HG03025 (cell line): ENCODE measurements around the gene WWOX.

Source experiments
- ATAC-seq: cut with Tn5 transposase; IDR thresholded peaks from one replicate; pipeline ENCODE4 v1.9.1; 2021; ENCODE audit warnings: mild to moderate bottlenecking, moderate library complexity; ENCODE audit not compliant: unreplicated experiment, low FRiP score

WWOX gene

DNA sequence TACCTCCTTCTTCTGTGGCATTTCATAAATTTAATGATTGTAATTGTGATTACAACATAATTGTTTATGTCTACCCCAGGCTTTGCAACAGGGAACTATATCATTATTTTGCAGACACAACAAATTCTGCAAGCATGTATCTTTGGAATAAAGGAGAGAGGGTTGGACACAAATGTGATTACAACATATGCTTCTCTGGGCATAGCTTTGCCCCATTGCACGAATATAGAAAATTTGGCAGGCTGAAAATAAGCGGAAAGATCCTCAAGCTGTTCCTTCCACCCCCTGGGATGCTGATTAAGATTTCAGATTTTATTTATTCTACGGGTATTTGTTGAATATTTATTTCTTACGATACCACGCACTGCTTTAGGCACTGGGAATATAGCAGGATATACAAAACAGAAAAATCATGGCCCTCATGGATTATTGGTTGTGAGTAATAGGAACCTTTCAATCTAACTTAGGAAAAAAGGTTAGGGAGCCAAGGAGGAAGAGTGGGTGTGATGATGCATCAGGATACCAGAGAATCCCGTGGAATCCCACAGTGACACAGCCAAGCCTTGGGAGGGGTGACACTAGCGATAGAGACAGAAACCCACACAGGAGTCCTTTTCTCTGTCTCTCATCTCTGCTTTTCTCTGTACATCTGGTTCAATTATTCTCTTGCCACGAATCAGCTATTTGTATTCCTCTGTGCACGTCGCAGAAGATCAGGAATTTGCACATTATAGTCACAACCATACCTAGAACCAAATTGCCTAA, 980.4 kb downstream of the WWOX start:
- no peak for ATAC-seq

DNA sequence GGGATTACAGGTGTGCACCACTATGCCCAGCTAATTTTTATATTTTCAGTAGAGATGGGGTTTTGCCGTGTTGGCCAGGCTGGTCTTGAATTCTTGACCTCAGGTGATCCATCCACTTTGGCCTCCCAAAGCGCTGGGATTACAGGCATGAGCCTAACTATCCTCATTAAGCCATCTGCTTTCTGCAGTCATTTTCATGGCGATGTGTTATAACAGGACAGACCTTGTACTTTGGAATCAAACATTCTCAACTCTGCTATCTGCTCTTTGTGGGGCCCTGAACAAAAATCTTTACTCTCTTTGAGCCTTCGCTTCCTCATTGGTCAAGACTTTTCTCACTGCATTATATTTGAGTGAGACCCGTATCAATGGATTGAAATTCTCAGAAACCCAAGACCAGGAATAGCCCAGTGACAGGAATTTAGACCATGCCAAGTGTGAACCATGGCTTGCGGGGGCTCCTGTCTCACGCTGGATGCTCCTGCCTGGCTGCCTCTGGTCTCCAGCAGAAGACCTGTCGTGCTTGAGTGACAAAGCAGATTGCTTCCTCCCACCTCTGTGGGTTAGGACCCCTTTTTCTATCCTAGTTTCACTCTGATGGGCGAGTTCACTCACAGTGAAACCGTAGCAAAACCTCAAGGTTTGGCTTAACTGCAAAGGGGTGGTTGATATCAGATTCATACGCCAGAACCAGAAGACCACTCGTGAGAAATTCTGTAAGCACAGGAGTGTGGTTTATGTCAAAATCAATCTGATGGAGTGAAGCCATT, 982.0 kb downstream of the WWOX start:
- no peak for ATAC-seq

DNA sequence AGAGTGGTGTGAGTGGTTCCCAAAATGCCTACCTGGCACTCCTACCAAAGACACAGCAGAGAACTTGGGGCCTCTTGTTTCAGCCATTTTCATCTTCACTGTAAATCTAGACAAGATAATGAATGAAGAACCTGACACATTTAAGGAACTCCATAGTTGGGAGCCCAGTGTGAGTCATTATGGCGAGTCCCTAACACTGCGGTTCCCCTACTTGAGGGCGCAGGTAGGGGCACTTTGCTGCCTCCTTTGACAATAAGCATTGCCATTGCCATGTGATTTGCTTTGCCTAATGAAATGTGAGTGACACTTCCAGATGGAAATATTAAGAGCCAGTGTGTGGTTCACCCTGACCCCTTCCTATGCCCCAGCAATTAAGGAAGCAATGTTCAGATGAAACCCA, 983.5 kb downstream of the WWOX start:
- ATAC-seq: no peak

DNA sequence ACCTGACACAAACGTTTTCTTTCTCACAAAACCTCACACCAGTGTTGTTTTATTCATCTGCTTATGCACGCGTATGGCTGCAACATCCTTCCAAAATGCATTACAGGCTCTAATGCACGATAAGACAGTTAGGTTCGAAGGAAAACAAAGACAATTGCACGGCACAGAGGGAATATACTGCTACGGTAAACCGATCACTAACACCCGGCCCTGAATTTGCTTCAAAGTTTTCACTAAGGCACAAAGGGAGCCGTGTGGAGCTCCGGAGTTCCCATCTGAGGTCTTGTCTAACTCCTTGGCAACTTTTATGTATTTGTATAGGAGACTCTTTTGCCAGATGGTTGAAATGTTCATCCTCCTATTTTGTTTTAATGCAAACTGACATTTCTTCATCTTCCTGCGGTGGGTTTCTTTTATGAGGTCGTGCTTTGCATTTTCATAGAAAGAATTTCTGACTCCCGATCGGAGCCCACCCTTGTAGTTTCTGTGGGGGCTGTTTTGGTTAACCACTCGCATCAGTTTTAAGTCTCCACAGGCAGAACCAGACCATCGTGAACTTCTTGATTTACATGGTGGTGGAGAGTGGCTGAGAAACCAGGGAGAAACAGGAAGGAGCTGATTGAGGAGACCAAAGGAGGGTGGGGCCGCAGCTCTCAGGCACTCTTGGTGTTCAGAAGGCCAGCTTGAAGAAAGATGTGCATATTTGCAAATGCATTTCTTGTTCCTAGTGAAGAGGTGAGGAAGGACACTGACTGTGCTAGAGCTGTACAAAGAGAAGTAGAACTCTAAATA, 984.2 kb downstream of the WWOX start:
- no peak for ATAC-seq

DNA sequence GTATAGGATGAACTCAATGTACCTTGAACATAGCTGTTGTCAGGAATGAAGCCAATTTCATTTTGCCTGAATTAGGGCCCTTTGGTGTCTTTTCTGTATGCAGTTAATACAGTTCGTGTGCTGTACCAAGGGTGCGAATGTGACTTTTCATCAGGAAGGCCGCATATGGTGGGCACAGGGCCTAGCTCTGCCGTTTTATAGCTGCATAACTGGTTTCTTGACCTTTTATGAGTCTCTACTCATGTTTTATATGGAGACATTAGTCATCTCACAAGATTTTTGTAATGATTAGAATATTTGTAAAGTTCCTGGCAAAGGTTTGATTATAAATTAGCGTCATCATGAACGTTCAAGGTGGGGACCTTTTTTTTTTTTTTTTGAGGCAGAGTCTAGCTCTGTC, 989.5 kb downstream of the WWOX start:
- ATAC-seq: no peak

DNA sequence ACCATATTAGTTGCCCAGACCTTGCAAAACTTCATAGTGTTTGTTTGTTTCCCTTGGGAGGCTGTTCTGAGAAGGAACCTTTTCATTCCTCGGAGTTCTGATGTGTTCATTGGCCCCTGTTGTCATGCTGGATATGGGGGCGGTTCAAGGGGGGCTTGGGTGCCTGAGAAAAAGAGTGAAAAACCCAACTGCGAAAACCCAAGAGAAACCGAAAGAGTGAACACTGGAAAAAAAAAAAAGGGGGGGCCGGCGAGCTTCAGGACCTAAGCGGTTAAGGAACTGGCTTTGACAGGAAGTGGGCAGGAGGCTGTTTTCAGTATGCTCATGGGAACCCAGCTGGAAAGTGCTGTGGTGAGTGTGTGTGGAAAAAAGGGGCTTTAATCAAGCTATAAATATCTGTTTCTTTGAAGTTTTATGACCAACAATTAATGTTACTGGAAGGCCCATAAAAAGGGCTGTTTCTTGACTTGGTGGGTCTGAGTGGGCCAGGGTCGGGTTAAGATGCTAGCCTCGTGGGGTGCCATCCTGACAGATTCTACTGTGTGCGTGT, 990.4 kb downstream of the WWOX start:
- ATAC-seq: no peak

DNA sequence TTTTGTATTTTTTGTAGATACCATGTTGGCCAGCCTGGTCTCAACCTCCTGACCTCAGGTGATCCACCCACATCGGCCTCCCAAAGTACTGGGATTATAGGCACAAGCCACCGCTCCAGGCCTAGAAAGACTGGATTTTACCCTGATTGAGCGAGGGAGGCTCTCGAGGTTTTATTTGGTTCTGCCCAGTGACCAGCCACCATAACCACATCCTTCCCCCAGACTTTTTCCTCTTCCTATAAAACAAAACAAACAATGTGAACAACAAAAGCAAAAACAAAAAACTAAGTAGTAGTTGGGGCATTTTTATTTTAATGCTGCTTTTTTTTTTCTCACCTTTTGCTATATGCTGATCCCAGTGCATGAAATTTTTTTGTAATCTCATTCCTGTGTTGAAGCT, 991.5 kb downstream of the WWOX start:
- ATAC-seq: no peak

DNA sequence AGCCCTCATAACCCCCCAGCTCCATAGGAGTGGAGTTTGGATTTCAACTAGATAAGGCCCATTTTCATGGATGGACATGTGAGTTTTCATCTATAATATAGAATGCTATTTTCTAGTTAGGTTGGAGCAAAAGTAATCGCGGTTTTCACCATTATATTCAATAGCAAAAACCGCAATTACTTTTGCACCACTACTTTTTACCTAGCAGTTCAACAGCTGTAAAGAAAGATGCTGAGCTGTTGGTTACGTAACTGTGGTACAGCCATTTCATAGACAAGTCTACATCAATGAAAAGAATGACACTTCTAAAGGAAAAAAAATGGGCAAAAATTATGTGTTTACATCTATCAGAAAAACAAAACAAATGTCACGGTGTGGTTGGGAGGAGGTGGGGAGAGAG, 993.4 kb downstream of the WWOX start:
- ATAC-seq: no peak

DNA sequence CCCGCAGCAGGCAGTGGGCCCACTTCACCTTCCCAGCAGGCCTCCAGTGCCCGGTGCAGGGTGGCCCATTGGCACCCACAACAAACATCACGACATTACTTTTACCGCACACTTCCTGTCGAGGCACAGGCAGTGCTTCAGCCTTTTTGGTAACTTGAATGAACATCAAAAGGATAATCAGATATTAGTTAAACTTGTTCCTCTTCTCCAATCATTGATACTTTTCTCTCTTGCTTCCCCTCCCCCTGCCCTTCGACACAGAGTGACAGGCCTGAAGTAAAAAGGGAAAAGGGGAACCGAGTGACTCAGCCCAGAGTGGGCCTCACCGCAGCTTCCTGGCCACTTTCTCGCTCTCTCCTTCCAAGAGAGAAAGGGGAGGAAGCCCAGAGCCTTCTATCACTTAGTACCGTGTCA, 994.1 kb downstream of the WWOX start:
- ATAC-seq: peak; percentile 51

DNA sequence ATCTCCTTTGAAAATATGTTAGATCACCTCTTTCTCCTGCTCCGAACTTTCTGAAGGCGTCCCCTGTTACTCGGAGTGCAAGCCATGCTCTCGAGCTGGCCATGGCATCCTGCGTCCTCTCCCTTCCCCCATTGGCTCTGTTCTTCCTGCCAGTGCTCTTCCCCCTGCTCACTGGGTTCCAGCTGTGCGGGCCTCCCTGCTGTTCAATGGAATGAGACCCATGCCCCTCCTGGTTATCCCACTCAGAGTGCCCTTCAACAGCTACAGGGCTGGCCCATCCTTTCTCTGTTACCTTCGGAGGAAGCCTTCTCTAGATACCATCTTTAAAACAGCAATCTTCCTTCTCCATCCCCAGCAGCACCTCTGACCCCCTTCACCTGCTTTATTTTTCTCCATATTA, 996.8 kb downstream of the WWOX start:
- no peak for ATAC-seq

DNA sequence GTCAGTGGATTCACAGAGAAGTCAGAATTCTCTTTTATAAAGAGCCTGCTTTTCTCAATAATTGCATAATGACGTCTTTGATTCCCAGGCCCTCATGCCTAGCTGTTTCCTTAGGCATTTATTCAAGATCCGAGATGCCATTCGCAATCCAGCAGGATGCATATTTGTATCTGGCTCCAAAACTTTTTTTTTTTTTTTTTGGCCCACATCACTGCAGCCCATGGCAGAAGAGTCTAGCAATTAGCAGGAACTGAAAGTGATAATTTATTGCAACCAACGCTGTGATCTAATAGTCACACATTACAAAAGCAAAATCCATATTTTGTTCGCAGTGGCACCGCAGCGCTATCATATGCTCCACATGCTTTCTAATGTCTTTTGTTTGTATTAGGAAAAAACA, 997.7 kb downstream of the WWOX start:
- ATAC-seq: no peak

DNA sequence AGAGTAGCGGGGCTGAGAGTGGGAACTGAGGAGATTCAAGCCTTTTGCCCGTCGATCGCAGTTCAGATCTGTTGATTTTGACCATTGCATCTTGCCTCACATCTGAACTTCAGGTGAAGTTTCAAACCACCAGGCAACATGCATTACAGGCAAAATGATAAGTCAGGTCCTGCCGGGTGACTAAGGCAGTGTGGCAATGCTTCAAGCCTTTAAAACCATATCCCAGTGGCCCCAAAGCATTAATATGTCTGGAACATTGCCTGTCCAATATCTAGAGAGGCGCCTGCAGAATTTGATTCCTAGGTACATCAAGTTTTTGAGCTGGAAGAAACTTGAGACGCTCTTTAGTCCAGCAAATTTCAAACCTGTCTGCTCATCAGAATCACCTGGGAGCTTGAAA, 998.3 kb downstream of the WWOX start:
- ATAC-seq: no peak

DNA sequence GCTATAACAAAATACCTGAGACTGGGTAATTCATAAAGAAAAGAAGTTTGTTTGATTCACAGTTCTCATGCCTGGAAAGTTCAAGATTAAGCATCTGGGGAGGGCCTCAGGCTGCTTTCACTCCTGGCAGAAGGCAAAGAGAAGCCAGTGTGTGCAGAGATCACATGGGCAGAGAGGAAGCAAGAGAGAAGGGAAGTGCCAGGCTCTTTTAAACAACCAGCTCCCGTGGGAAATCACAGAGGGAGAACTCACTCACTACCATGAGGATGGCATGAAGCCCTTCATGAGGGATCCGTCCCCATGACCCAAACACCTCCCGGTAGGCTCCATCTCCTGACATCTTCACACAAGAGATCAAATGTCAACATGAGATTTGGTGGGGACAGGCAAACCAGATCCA, 999.5 kb downstream of the WWOX start:
- ATAC-seq: no peak

DNA sequence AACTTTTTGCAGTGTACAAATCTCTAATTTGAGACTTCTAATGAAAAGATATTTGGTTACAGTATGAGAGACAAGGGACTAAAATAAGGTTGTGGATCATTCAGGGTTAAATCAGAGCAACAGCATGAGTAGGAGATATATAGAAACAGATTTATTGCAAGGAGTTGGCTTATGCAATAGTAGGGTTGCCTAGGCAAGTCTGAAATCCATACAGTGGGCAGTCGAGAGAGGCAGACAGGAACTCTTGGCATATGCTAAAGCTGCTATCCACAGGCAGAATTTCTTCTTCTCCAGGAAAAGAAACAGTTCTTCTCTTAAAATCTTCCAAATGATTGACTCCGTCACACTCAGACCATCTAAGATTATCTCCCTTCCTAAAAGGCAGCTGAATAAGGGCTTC, 1000.3 kb downstream of the WWOX start:
- no peak for ATAC-seq

DNA sequence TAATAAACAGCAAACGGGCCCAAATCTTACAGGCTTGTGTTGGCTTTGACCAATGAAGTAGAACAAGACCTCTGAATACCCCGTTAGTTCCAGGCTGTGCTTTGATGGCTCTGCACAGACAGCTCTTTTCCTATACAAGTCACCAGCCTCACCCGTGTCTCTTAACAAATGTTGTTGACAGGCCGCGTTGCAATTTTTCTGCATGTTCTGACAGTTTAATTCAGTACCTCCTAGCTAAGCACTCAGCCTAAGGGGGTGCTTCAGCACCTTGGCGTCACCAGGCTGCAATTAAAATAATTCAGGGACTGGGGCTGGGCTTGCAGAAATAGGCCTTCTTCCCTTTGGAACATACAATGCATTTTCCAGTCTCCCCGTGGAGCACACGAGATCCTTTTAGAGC, 1001.0 kb downstream of the WWOX start:
- ATAC-seq: no peak

DNA sequence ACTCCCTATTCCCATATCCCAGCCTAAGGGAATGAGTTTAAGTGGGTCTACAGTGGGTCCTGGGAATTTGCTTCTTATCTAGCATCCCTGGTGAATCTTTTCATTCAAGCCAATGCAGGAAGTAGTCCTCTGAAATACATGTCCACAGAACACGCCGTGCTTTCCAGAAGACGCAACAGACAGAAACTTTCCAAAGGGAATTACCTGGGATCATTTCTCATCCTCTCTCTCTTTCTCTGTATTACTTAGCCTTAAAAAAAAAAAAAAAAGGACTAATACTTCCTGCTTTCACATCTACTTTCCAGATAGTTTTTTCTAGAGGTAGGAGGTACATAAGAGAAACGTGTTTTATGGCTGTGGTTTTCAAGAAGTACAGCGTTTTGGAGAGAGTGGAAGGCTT, 1002.0 kb downstream of the WWOX start:
- no peak for ATAC-seq

DNA sequence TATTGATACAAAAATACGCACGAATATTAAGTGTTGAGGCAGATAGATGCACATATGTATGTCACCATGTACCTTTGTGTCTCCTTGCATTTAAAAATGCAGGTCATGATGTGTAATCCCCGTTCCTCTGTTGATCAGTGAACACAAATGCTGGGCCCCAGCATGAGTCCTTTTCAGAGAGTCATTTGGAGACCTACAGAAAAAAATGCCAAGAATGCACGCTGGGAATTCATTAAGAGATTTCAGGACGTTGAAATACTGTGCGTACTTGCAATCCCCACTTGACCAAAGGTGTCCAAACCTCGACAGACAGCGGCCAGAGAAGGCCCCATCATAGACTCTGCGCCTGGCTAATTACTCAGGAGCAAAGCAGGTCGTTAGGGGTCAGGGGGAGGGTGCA, 1005.1 kb downstream of the WWOX start:
- ATAC-seq: no peak

DNA sequence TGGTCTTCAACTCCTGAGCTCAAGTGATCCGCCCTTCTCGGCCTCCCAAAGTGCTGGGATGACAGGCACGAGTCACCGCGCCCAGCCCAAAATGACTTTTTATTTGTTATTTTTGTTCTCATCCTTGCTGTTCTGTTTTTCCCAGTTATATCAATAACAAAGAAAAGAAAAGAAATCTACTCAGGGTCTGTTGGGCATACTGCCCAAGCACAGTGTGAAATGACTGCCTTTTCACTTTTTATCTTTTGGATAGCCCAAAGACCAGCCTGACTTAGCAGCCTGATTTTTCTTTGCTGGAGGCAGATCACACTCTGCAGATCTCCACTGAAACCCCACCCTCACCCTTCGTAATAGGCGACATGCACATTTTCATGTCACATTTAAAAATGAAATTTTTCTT, 1007.8 kb downstream of the WWOX start:
- no peak for ATAC-seq

DNA sequence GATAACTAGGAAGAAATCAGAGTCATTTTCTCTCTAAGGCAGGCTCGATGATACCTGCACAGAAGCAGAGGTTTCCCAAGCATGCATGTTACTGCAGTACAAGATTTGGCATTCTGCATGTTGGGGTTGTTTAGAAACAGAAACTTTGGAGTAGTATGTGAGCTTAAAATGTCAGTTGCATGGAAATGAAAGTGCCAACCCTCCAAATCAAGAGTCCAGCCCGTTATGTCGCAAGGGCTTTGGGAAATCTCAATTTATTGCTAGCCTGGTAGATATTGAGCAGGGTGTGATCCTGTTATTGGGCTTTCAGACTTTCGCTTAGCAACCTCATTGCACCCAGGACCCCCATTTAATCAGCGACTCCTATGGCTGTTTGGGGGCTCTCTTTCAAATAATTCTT, 1010.3 kb downstream of the WWOX start:
- no peak for ATAC-seq

DNA sequence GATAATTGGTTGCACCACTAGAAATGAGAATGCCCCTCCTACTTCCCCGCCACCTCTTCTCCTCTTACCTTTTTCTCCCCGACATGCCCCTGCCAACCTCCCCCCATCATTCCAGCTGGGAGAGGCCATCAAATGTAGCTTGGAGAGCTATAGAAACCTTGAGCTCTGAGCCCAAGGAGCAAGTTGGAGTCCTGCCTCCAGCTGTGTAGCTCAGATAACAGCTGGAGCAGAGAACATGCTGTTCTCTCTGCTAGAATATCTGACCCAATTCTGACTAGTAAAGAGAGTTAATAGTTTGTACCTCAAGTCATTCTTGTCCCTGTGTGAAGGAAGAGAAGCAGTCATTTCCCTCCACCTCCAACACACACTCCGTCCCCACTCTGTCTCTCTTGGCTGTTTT, 1010.8 kb downstream of the WWOX start:
- ATAC-seq: no peak

DNA sequence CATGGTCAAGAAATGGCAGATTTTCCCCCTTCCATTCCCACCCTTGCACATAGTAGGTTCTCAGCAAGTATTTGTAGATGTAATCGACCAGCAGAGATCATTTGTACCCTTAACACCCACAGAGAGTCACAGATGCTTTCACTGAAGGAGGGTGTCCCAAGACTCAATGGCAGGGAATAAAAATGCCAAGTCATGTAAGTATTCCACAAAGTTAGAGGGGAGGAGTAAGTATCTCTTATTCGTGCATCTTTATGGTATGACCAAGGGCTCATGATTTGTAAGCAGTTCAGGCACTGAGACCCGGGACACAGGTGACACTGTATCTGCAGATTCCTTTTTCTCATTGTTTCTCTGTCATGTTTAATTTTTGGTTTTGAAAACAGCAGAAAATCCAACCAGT, 1011.5 kb downstream of the WWOX start:
- ATAC-seq: no peak
